GM12864 (cell line): ENCODE results near the gene MAST2.

Experiments used
- DNase-seq: peaks from one replicate; pipeline ENCODE4 v3.0.0-alpha.2; 2011; ENCODE audit warnings: low read depth
- H3K4me3 ChIP-seq: 2 replicates; pipeline ENCODE4 v1.5.1; 2011; ENCODE audit warnings: mild to moderate bottlenecking, low read depth, low read length, control low read depth
- CTCF ChIP-seq: IDR thresholded peaks from 2 replicates; pipeline ENCODE4 v1.5.1; 2011; ENCODE audit warnings: low read depth, mild to moderate bottlenecking, moderate library complexity, low read length, control low read depth, inconsistent platforms; ENCODE audit errors: missing control alignments

Gene MAST2

DNA sequence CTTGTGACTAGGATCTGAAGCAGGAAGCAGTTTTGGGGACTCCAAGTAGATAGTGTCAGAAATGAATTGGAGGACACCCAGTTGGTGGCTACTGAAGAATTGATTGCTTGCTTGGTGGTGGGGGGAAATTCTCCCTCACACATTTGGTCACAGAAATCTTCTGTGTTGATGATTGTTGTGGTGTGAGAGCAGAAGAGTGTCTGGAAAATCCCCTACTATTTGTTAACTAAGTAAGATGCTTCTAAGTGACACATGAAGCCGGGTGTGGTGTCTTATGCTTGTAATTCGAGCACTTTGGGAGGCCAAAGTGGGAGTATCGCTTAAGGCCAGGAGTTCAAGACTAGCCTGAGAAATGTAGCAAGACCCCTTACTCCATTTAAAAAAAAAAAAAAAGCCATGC is 30.4 kb upstream of the MAST2 start:
- no peak for DNase-seq
- H3K4me3 ChIP-seq: no peak overlapping the region
- TF ChIP-seq CTCF: no peak

DNA sequence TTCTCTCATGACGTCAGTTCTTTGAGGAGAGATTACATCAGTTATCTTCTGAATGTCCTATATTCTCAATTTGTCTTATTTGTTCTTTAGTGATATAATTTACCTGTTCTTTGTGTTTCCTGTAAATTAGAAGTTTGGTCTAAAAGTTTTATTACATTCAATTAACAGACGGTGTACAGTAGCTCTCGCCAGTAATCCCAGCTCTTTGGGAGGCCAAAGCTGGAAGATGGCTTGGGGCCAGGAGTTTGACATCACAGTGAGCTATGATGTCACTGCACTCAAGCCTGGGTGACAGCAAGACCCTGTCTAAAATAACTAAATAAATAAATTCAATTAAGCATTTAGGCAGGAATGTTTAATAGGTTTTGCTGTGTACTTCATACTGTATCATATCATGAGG is 27.6 kb upstream of the MAST2 start:
- no peak overlapping the region for H3K4me3 ChIP-seq
- no peak for TF ChIP-seq CTCF
- DNase-seq: no peak

DNA sequence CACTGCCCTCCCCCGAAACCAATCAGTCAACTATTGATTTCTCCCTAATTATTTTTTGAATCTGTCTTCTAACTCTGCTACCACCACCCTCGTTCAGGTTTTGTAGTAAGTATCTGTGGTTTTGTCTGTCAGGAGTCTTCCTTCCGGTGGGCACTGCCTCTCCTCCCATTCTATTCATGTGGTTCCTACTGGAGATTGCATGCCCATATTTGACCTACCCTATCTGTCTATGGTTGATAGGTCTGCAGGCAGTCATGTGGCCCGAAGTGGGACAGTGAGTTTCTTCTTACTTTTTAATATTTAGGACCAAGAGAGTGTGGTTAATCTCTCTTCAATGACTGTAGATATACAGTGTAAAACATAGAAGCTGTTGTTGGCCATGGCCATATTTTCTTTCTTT is 17.8 kb upstream of the MAST2 start:
- no peak for TF ChIP-seq CTCF
- no peak for DNase-seq
- H3K4me3 ChIP-seq: no peak overlapping the region

DNA sequence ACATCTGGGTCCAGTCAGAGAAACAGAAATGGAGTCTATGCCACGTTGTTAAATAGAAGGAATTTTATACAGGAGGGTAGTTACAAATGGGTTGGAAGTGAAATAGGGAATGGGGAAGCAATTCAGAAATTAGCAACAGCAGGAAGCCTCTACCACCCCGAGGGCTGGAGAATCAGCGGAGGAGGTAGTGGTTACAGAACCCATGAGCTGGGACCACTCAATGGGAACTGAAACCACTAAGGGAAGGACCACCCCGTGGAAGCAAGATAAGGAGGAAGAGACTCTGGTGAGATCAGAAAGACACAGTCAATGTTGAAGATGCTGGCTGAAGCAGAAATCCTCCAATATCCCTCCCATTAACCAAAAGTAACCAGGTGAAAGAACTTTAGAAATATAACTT is 15.5 kb upstream of the MAST2 start:
- DNase-seq: no peak
- TF ChIP-seq CTCF: no peak
- H3K4me3 ChIP-seq: no peak overlapping the region

DNA sequence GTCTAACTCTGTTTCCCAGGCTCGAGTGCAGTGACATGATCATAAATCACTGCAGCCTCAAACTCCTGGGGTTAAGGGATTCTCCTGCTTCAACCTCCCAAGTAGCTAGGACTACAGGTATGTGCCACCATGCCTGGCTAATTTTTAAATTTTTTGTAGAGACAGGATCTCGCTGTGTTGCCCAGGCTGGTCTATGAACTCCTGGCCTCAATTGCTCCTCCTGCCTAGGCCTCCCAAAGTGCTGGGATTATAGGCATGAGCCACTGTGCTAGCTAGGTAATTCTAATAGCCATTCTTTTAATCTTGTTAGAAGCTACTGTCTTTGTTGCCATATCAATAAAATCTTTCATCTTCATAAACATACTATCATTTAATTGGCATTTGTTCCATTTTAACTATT is 13.8 kb upstream of the MAST2 start:
- TF ChIP-seq CTCF: no peak
- DNase-seq: no peak
- no peak overlapping the region for H3K4me3 ChIP-seq

GRCh38 chr1:45792744-45793143 is 10.7 kb upstream of the MAST2 start:
- no peak for DNase-seq
- no peak overlapping the region for H3K4me3 ChIP-seq
- no peak for TF ChIP-seq CTCF

DNA sequence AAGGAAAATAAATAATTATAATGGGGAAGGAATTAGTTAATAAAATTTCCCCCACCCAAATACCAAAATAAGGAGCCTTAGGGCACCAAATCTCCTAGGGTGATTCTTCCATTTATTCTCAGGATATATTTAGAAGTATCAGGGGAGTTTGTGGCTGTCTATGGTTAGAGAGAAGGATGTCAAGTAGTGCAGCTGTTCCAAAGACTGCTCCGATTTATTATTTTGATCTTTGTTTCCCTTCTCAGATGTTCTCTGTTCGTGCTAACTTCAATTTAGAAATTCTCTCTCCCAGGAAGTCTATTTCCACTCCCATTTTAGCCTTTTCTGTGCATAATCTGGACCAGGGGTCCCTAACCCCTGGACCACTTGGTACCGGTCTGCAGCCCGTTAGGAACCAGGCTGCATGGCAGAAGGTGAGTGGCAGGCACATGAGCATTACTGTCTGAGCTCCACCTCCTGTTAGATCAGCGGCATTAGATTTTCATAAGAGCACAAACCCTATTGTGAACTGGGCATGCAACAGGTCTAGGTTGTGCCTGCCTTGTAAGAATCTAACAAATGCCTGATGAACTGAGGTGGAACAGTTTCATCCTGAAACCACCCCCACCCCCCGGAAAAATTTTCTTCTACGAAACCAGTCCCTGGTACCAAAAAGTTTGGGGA is 9.3 kb upstream of the MAST2 start:
- DNase-seq: no peak
- peak overlapping the region; percentile 24 for H3K4me3 ChIP-seq
- TF ChIP-seq CTCF: peak; percentile 6
